Activated CD8-positive, alpha-beta memory T cell treated with anti-CD3 and anti-CD28 coated beads for 1 hour (primary cell): Measurements from ENCODE around the gene SOS2.
A peak's percentile ranks its signal among the peaks of the same experiment; 100 is the strongest.
"Not testable (repeated sequence)": the region's sequence is repeated elsewhere in the genome, so short reads cannot be mapped to it uniquely, and the experiment has no call there.

Source experiments
- DNase-seq, 2 donors: peaks; one replicate each; pipeline ENCODE4 v3.0.0-alpha.2; 2020; ENCODE audit warnings: low read depth in 1 of 2; ENCODE audit errors: extremely low read depth in 1 of 2

The SOS2 gene

GRCh38 chr14:50086321-50086711, 145.1 kb downstream of the SOS2 start:
- no peak for DNase-seq

GRCh38 chr14:50085570-50086320, 145.6 kb downstream of the SOS2 start:
- no peak for DNase-seq

GRCh38 chr14:50084666-50085065, 146.7 kb downstream of the SOS2 start:
- no peak for DNase-seq

GRCh38 chr14:50083467-50084337, 147.7 kb downstream of the SOS2 start:
- no peak for DNase-seq

- DNase-seq: peak; percentile 63 to 65
Observed at GRCh38 chr14:50082784-50083466, 148.5 kb downstream of the SOS2 start.

- DNase-seq: no peak
Observed at GRCh38 chr14:50082308-50082742, 149.1 kb downstream of the SOS2 start.

GRCh38 chr14:50079103-50079502, 152.3 kb downstream of the SOS2 start:
- not testable (repeated sequence) for DNase-seq

- DNase-seq: not testable (repeated sequence)
Observed at GRCh38 chr14:50073663-50074062, 157.7 kb downstream of the SOS2 start.

- DNase-seq: no peak
Observed at GRCh38 chr14:50072395-50072794, 159.0 kb downstream of the SOS2 start.

- no peak for DNase-seq
Observed at GRCh38 chr14:50070840-50071548, 160.4 kb downstream of the SOS2 start.

GRCh38 chr14:50070230-50070629, 161.1 kb downstream of the SOS2 start:
- no peak for DNase-seq

- no peak for DNase-seq
Observed at GRCh38 chr14:50069325-50069724, 162.1 kb downstream of the SOS2 start.

- DNase-seq: no peak
Observed at GRCh38 chr14:50068496-50068895, 162.9 kb downstream of the SOS2 start.

- DNase-seq: no peak
Observed at GRCh38 chr14:50067723-50068495, 163.5 kb downstream of the SOS2 start.
